DND-41 (cell line): ENCODE results near the gene CXCL8.

Experiments used
- EZH2 ChIP-seq: IDR thresholded peaks from 3 replicates; pipeline ENCODE4 v1.6.1; 2012; ENCODE audit warnings: borderline replicate concordance, low read depth, mild to moderate bottlenecking, moderate library complexity, low read length, inconsistent platforms; ENCODE audit not compliant: severe bottlenecking
- TF ChIP-seq, protein P1 (sequence below): IDR thresholded peaks from 2 replicates; pipeline ENCODE4 v1.5.1; 2012; ENCODE audit warnings: borderline replicate concordance, low read length, moderate library complexity, mild to moderate bottlenecking; ENCODE audit not compliant: poor library complexity, severe bottlenecking; ENCODE audit errors: extremely low read depth

DNA sequence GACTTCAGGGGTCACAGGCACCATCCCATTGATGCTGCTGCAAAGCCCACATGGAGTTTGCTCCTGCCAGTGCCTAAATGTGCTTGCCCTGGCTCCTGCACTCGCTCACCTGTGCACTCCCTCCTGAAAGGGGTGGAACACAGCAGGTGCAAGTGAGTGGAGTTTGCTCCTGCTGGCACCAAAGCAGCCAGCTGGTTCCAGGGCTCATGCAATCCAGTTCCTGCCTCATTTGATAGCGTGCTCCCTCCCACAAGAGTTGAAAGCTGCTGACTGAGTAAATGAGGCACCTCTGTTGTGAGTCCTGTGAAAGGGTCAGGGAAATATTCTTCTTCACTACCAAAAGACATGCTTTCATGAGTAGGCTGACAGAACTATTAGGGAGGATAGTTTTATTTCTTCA, 30.5 kb downstream of the CXCL8 start:
- TF ChIP-seq, protein P1, sequence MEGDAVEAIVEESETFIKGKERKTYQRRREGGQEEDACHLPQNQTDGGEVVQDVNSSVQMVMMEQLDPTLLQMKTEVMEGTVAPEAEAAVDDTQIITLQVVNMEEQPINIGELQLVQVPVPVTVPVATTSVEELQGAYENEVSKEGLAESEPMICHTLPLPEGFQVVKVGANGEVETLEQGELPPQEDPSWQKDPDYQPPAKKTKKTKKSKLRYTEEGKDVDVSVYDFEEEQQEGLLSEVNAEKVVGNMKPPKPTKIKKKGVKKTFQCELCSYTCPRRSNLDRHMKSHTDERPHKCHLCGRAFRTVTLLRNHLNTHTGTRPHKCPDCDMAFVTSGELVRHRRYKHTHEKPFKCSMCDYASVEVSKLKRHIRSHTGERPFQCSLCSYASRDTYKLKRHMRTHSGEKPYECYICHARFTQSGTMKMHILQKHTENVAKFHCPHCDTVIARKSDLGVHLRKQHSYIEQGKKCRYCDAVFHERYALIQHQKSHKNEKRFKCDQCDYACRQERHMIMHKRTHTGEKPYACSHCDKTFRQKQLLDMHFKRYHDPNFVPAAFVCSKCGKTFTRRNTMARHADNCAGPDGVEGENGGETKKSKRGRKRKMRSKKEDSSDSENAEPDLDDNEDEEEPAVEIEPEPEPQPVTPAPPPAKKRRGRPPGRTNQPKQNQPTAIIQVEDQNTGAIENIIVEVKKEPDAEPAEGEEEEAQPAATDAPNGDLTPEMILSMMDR = no peak
- no peak for TF ChIP-seq EZH2
